Adipose tissue (tissue), 3 donors: ENCODE data around the gene DIP2B. TPM values are rescaled to one million over a fixed set of nuclear protein-coding genes. Genes with fewer than 3 reads are reported as not detected.
"Not testable (repeated sequence)": the region's sequence is repeated elsewhere in the genome, so short reads cannot be mapped to it uniquely, and the experiment has no call there.

ENCODE experiments used
- H3K27ac ChIP-seq: one replicate; pipeline ENCODE4 v1.5.1; 2013; ENCODE audit warnings: low read depth, low read length
- WGBS, 3 donors: extraction: QIAGEN DNeasy Blood & Tissue Kit; methylation state at CpG; one replicate each; pipeline ENCODE4 v1.1.7; 2013; 5-methylcytosine and 5-hydroxymethylcytosine counted together
- polyA plus RNA-seq, 3 donors: library from polyadenylated mRNA; stranded (reverse); fragments of 200-250 nt; gene quantifications; one replicate each; pipeline ENCODE4 v1.2.3, GENCODE V29; 2013
- donor health status: healthy with polysubstance abuse.
- donor health status: Bipolar disorder and iron deficiency.
- donor health status: healthy.

DIP2B gene
- polyA plus RNA-seq, 3 donors = 4.4 to 5.7 (median 5.6) TPM

DNA sequence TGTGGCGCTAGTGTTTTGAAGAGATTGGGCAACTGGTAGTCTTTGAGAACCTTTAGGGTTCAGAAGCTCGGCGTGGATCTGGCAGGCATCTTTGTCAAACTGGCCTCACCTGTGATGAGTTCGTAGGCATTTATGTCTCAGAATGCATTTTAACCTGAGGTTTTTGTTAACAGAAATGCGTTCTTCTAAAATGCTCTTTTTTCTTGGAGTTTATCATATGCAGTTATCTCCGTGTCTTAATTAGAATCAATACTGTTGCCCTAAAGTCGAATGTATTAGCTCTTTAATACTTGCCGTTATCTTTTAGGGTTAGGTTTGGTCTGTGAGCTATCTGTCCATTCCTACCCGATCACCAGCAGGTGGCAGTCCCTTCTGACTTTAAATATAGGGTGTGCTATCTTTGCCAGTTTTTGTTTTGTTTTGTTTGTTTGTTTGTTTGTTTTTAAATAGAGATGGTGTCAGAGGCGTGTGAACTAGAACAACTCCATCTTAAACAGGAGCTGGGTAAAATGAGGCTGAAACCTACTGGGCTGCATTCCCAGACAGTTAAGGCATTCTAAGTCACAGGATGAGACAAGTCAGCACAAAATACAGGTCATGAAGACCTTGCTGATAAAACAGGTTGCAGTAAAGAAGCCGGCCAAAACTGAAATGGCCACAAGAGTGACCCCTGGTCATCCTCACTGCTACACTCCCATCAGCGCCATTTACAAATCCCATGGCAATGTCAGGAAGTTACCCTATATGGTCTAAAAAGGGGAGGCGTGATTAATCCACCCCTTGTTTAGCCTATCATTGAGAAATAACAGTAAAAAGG lies 260.5 kb downstream of the DIP2B start:
- H3K27ac ChIP-seq = no peak overlapping the region
- WGBS, 3 donors = 10 to 13% (median 11%) methylated on average over 13 of the region's 13 CpGs

- H3K27ac ChIP-seq = no peak overlapping the region
- WGBS, 3 donors = 60 to 91% (median 87%) methylated on average over 3 of the region's 3 CpGs
Observed at GRCh38 chr12:50768391-50768790, 263.6 kb downstream of the DIP2B start.

DNA sequence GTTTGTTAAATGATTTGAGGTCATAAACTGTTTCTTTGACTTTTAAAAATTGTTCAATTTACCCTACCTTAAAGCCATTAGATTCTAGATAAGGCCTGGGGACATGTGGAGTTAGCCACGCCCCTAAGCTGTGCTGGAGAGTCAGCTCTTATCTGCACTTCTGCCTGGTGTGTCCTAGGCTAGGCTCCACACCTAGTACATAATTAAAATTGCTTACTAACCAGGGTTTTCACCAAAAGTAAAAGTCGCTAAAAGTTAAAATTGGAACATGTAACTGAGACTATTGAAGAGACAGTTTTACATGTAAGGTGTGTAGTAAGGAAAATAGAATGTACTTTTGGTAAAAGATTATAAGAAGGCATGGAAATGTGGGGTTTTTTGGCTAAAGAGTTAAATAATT lies 264.0 kb downstream of the DIP2B start:
- not testable (repeated sequence) for H3K27ac ChIP-seq
- 53 to 88% (median 85%) methylated on average over 2 of the region's 2 CpGs for WGBS, 3 donors

DNA sequence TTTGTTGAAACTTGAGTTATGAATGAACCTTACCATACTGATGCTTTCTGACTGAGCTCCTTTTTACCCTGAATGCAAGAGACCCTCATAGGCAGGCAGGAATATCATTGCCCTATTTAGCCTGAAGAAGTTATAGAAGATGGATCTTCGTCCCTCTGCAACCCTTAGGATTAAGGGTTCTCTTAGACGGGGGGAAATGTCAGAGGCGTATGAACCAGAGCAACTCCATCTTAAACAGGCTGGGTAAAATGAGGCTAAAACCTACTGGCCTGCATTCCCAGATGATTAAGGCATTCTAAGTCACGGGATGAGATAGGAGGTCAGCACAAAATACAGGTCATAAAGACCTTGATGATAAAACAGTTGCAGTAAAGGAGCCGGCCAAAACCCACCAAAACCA lies 266.6 kb downstream of the DIP2B start:
- no peak overlapping the region for H3K27ac ChIP-seq
- WGBS, 3 donors = 95 to 98% (median 96%) methylated on average over 5 of the region's 5 CpGs

DNA sequence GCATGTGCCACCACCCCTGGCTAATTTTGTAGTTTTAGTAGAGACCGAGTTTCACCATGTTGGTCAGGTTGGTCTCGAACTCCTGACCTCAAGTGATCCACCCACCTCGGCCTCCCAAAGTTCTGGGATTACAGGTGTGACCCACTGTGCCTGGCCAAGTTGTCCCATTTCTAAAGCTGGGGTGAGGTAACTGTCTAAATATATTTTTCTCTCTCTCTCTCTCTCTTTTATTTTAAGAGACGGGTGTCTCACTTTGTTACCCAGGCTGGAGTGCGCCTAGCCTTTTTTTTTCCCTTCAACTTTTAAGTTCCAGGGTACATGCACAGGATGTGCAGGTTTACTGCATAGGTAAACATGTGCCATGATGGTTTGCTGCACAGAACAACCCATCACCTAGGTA lies 267.7 kb downstream of the DIP2B start:
- no peak overlapping the region for H3K27ac ChIP-seq
- 95 to 99% (median 96%) methylated on average over 5 of the region's 5 CpGs for WGBS, 3 donors

DNA sequence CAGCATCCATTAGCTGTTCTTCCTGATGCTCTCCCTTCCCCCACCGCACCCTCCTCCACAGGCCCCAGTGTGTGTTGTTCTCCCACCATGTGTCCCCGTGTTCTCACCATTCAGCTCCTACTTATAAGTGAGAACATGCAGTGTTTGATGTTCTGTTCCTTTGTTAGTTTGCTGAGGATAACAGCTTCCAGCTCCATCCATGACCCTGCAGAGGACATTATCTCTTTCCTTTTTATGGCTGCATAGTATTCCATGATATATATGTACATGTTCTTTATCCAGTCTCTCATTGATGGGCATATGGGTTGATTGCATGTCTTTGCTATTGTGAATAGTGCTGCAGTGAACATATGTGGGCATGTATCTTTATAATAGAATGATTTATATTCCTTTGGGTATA lies 268.1 kb downstream of the DIP2B start:
- 94 to 100% (median 98%) methylated on average over 2 of the region's 2 CpGs for WGBS, 3 donors
- no peak overlapping the region for H3K27ac ChIP-seq

- WGBS, 3 donors = 91 to 98% (median 93%) methylated on average over 2 of the region's 2 CpGs
- no peak overlapping the region for H3K27ac ChIP-seq
Observed at GRCh38 chr12:50775251-50775650, 270.5 kb downstream of the DIP2B start.

- WGBS, 3 donors = 92 to 94% (median 92%) methylated on average over 9 of the region's 9 CpGs
- no peak overlapping the region for H3K27ac ChIP-seq
Observed at GRCh38 chr12:50776749-50777728, 272.3 kb downstream of the DIP2B start.

- no peak overlapping the region for H3K27ac ChIP-seq
- WGBS, 3 donors = 92 to 97% (median 94%) methylated on average over 8 of the region's 8 CpGs
Observed at GRCh38 chr12:50778663-50779590, 274.1 kb downstream of the DIP2B start.

- no peak overlapping the region for H3K27ac ChIP-seq
- WGBS, 3 donors = 90 to 94% (median 93%) methylated on average over 4 of the region's 4 CpGs
Observed at GRCh38 chr12:50780013-50780412, 275.2 kb downstream of the DIP2B start.

GRCh38 chr12:50784501-50784900 lies 279.7 kb downstream of the DIP2B start:
- whole genome bisulfite sequencing, 3 donors = 91 to 93% (median 92%) methylated on average over 4 of the region's 4 CpGs

DNA sequence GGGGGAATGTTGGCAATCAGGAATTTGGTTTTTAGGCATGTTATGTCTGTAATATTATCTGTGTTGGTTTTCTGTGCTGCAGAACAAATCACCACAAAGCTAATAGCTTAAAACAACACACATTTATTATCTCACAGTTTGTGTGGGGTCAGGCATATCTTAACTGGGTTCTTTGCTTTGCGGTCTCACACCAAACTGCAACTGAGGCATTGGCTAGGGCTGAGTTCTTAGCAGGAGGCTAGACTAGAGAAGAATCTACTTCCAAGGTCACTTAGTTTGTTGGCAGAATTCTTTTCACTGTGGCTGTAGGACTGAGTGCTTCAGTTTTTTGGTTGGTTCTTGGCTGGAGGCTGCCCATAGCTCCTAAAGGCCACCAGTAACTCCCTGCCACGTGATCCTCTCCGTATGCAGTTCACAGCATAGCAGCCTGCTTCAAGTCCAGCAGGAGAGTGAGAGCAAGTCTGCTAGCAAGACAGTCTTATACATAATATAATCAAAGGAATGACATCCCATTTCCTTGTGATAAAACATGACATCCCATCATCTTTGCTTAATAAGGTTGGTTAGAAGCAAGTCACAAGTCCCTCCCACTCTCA lies 280.7 kb downstream of the DIP2B start:
- H3K27ac ChIP-seq = no peak overlapping the region
- 97 to 99% (median 98%) methylated on average over 3 of the region's 3 CpGs for WGBS, 3 donors

More at GRCh38 chr12:50784501-50784900, 279.7 kb downstream of the DIP2B start:
- no peak overlapping the region for H3K27ac ChIP-seq

- 84 to 96% (median 87%) methylated on average over 3 of the region's 3 CpGs for WGBS, 3 donors
- no peak overlapping the region for H3K27ac ChIP-seq
Observed at GRCh38 chr12:50786498-50787231, 281.9 kb downstream of the DIP2B start.

DNA sequence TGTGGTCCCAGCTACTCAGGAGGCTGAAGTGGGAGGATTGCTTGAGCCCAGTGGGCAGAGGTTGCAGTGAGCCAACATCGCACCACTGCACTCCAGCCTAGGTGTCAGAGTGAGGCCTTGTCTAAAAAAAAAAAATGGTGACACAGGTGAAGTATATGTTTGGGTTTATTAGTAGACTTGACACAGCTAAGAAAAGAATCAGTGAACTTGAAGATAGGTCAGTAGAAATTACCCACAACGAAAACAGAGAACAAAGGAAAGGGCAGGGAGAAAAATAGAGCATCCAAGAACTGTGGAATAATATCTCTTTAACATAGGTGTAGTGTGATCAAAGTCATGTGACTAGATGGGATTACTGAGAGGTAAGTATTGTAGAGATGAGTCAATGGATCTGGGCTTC lies 282.8 kb downstream of the DIP2B start:
- 92 to 100% (median 99%) methylated on average over 2 of the region's 2 CpGs for WGBS, 3 donors
- no peak overlapping the region for H3K27ac ChIP-seq

GRCh38 chr12:50788561-50788960 lies 283.8 kb downstream of the DIP2B start:
- WGBS, 3 donors = 90 to 94% (median 91%) methylated on average over 3 of the region's 3 CpGs
- no peak overlapping the region for H3K27ac ChIP-seq

DNA sequence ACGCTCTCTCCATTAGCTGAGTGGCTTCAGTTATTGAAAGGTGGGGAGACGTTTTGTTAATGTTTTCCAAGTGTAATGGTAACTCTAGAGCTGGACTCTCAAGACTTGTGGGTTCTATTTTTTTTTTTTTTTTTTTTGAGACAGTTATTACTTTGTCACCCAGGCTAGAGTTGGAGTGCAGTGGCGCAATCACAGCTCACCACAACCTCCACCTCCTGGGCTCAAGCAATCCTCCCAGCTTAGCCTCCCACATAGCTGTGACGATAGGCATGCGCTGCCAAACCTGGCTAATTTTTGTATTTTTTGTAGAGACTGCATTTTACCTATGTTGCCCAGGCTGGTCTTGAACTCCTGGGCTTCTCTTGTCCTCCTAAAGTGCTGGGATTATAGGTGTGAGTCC lies 285.3 kb downstream of the DIP2B start:
- WGBS, 3 donors = 92 to 93% (median 92%) methylated on average over 5 of the region's 5 CpGs

More for the DNA sequence above, 285.3 kb downstream of the DIP2B start:
- no peak overlapping the region for H3K27ac ChIP-seq
